ENCODE results near the gene SEMA3C. TPM values are rescaled to one million over a fixed set of nuclear protein-coding genes. Genes with fewer than 3 reads are reported as not detected.

Gene SEMA3C
- total RNA-seq, 1 donor from 2014 or later = 0.85 TPM

- DNase-seq = peak; percentile 1
Measured at GRCh38 chr7:80732630-80733029, 186.2 kb downstream of the SEMA3C start.

DNA sequence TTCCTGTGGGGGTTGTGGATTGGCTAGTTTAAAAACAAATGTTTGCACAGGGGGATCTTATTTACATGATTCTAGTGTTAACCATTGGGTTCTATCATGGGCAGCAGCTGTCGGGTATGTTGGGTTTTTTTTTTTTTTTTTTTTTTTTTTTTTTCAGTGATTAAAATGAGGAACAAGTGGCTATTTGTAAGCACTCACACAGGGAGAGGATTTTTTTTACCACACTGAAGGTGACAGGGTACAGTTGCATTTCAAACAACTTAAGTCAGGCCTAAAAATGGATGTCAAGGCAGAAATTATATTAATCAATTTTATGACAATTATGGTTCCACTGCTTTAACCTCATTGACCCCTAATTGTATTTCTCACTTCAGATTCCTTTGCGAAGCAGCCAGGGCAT lies 187.6 kb downstream of the SEMA3C start:
- no peak for DNase-seq

DNA sequence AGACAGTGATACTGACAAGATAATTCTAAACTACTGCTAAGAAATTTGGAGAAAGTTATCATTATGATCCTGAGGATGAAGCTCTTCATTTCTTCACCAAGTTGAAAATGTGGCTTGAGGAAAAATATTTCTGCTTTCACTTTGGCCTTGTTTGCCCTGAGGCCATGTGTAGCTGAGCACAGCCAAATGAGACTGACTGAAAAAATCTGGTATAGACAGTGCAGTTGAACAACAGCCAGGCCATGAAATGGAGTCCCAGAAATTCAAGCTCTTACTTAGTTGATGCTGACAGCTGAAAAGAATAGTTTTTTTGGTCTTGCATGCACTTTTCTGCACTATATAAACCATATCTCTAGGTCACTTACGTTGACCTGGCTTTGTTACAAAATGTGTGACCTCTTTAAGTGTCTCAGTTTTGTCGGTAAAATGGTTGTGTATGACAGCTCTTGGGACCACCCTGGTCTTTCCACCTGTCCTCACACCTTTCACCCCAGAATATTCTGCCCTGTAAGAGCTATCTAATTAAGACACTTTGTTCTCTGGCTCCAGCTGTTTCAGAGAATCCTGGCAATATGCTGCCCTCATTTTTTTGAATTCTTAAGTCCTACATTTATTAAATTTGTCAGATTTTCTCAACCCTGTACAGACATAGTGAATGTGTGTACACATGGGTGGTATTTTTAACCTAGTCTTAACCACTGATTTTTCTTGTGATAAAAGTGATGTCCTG lies 189.1 kb downstream of the SEMA3C start:
- DNase-seq = no peak

DNA sequence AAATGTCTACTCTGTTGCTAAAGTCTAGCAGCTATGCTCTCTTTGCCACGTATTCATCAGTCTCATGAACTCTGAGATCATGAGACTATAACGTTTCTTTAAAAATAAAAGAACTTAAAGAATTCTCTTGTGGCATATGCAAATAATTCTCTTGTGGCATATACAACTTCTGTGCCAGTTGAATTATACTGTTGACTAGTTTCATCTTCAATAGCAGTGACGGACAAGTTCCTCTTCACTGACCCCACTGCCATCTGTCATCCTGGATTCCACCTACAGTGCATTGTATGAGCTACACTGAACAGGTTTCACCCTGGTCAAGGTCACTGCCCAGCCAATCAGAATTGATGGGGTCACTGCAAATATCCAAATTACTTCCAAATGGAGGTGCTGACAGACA lies 192.2 kb downstream of the SEMA3C start:
- DNase-seq = no peak

DNA sequence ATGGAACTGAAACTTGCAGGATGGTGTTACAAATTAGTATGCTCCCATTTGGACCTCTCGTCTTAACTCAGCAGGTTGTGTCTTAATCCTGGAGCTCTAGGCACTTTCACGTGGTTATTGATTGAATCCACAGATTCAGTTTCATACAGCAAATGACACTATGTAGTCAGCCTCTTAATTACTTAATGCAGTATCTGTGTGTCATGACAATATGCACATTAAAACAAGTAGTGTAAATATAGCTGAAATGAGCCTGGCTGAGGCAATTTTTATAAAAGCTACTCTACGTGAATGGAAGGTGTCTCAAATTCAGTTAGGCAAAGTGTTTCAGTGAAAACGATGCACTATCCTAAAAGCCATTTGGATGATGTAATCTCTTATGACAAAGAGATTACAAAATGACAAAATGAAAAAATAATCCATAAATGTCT lies 193.7 kb downstream of the SEMA3C start:
- no peak for DNase-seq

DNA sequence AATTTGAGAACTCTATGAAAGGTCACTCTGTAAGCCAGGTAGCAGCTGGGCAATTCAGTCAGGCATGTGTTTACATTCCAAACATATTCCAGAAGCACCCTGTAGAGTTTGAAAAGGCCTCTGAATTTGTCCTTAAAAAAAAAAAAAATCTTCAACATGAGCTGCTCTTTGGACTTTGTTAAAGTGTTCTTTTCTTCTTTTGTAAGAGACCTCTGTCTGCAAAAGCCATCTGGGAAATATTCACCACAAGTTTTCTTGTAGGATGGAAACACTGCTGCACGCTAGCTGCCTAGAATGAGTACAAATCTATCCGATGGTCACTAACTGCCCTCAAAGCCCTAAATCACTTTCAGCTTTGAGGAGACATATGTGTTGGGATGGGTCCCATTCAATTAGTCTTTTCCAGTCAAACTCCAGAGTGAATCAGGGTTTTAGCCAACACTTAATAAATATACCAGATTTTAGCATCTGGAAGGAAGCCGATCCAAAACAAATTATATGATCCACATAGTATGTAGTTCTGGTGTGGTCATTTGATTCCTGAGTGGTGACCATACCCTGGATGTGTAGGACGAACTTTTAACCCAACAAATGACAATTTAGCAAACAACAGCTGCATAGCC lies 194.5 kb downstream of the SEMA3C start:
- no peak for DNase-seq

DNA sequence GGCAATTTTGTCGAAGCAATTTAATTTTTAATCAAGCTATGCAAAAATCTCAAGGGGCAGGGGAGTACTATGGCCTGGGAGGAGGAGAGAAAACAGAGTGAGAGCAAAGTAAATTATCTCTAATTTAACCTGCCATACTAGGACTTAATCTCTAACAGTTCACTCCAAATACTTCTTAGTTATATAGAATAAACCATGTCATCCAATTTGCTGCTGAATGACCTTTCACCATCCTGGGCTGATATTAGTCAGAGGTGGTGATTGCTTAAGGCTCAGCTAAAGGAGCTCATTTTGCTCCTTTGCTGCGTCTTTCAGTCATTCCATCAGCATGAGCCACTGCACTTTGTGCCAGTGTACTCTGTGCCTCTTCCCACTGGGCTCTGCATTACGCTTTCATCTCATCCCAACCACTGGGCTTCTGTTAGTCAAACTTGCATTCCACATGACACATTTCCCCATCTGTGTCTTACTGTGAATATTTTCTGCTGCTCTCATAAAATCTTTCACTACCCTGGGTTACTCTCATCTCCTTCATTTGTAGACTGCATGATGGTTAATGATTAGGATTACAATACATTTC lies 196.1 kb downstream of the SEMA3C start:
- no peak for DNase-seq

- no peak for DNase-seq
Measured at GRCh38 chr7:80721883-80722615, 196.8 kb downstream of the SEMA3C start.

- no peak for DNase-seq
Measured at GRCh38 chr7:80720146-80720545, 198.7 kb downstream of the SEMA3C start.

DNA sequence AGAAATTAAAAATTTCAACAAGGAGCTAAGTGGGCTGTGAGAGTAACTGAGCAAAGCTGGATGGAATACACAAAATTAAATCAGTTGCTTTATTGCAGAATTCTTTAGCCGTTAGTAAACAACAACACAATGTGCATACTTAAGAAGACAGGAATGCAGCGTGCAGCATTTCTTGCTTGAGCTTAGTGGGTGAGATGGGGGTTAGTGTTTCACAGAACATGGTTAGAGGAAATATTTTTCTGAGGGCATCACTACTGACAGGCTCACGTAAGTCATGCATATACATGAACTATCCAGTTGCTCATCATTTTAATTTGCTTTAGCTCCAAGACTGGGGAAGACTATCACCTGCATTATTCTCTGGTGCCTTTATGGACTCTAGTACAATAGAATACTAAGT lies 199.6 kb downstream of the SEMA3C start:
- no peak for DNase-seq

GRCh38 chr7:80711531-80711930 lies 207.3 kb downstream of the SEMA3C start:
- no peak for DNase-seq

DNA sequence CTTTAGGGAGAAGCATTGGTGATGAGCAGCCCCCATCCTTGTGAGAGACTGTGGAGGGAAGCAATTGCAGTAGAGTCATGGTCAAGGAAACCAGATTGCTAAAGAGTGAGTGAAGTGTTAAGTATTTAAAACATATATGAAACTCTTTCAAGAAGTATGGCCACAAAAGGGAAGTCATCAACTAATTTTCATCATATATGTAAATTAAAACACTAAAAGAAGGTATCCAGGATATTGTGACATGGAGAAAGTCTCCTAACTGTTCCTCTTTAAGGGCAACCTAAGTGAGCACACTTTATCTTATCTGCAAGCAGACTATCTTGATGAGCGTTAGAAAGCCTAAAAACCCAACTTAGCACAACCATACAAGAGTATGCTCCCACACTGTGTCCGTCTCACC lies 210.7 kb downstream of the SEMA3C start:
- no peak for DNase-seq

DNA sequence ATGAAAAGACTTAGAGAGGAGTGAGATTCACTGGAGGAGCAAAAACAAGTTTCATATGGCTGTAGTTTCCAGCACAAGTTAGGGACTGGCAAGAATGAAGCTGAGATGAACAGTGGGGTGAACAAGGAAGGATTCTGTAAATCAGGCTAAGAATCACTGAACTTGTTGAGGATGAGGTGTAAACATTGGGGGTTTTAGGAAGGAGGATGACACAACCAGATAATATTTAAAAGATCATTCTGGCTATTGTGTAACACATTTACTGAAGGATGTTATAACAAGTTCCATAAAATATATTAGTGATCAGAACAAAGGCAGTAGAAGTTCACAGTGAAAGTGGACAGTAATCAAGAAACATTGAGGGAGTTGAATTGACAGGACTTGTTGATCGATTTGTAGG lies 211.5 kb downstream of the SEMA3C start:
- no peak for DNase-seq

DNA sequence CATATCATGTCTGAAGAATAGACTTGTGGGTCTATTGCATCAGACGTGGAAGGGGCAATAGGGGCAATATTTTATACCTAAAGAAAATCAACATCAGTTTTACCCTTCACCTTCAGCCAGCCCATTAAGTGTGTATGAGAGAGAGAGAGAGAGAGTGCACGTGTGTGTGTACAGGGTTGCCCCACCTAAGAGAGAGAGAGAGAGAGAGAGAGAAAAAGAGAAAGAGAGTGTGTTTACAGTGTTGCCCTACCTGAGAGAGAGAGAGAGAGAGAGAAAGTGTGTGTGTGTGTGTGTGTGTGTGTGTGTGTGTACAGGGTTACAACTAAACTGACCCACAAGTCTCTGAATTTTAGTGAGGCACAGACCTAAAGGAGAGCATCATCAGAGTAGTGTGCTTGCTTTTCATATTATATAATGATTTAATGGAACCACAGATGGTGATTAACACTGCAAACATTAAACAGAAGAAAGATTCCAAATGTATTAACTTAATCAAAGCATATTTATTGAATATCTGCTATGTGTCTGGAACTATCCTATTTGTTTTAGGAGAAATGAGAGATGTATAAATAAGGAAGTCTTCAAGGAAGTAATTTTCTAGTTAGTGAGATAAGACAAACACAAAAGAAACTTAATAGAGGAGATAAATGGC lies 213.6 kb downstream of the SEMA3C start:
- DNase-seq = no peak

DNA sequence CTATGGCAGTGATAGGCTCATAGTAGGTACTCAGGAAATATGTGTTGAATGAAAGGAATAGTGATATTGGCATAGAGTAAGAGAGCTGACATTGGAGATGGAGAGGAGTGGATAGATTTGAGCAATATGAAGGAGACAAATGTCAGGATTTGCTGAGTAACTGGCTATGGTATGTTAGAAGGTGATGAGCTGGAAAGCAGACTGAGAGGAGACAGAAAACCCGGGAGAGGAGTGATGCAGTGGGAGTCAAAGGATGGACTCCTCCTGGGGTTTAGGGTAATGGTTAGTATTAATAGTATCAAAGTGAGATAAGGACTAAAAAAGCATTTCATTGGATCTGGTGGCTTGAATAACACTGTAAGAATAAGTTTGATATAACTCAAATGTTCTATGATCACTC lies 215.6 kb downstream of the SEMA3C start:
- DNase-seq = no peak

DNA sequence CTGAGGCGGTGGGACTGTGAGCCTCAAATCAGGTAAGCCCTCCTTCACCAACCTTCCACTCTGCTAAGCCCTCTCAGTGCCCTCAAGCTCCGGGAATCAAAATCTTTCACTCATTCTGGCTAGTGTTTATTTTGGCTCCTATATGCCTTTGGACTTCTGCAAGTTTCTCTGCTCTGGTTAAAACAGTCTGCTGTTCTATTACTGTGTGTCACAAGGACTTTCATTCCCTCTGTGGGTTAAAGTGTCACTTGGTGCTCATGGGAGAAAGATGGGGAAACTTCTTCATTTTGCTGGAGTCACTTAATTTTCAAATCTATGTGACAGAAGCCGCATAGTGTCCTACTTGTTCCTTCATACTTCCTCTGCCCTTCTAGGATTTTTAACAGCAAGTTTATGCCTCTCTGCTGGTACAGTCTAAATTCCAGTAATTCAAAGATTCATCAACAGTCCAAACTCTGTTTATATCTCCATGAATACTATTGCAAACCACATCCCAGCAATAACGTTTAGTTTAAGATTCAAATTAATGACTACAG lies 219.1 kb downstream of the SEMA3C start:
- DNase-seq = no peak

- peak; percentile 69 for DNase-seq
Measured at GRCh38 chr7:80699045-80699638, 219.7 kb downstream of the SEMA3C start.

Measured in dermis blood vessel endothelial cell (primary cell).